ENCODE data around the gene CAMKMT.
A peak's percentile ranks its signal among the peaks of the same experiment; 100 is the strongest.

Gene CAMKMT

GRCh38 chr2:44443517-44443916 is 81.8 kb downstream of the CAMKMT start:
- DNase-seq (ENCODE audit: low read depth in 1 of 2, low spot score in 1 of 2), result no peak

- no peak for DNase-seq (ENCODE audit: low read depth in 1 of 2, low spot score in 1 of 2)
These were observed 83.1 kb downstream of the CAMKMT start for GRCh38 chr2:44444881-44445280.

DNA sequence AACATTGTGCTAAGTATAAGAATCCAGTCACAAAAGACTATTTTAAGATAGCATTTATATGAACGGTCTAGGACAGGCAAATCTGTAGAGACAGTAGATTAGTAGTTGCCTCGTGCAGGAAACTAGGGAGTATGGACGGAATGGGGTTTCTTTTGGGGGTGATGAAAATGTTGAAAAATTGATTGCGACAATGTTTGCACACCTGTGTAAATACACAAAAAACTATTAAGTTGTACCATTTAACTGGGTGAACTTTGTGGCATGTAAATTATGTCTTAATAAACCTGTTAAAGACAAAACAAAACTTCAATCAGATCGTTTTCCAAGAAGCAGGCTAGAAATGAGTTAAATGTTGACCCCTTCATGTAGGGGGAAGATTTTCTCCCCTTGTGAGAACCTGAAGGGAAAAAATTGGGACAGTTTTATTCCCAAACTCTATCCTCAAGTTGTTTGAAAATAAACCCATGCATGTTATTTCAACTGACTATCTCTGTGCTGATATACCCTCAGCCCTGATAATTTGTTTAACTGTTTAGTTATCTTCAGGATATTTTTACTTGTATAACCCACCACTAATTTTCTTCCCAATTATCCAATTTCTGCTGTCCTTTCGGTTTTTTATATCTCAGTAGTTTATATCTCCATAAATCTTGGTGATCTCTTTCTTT is 87.2 kb downstream of the CAMKMT start:
- no peak for DNase-seq (ENCODE audit: low read depth in 1 of 2, low spot score in 1 of 2)

- no peak for DNase-seq (ENCODE audit: low read depth in 1 of 2, low spot score in 1 of 2)
These were observed 88.3 kb downstream of the CAMKMT start for GRCh38 chr2:44450082-44450481.

DNA sequence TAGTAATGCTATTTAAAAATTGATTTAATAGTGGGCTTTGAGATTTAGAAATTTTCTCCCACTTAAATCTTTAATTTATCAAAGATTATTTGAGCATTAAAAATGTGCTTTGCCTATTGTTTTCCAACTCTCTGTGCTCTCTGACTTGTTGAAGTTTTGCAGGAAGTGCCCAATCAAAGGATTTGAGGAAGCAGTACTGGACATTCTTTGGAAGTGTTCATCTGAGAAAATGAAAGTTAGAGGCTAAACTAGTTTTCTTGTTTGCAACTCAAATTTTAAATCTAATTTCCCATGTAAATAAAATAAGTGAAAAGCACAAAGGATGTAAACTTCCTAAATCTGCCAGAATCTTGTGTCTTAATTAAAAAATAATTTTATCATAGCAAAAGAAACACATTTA is 89.1 kb downstream of the CAMKMT start:
- no peak for DNase-seq (ENCODE audit: low read depth in 1 of 2, low spot score in 1 of 2)

- DNase-seq (ENCODE audit: low read depth in 1 of 2, low spot score in 1 of 2), result no peak
These were observed 90.4 kb downstream of the CAMKMT start for GRCh38 chr2:44452069-44452583.

DNA sequence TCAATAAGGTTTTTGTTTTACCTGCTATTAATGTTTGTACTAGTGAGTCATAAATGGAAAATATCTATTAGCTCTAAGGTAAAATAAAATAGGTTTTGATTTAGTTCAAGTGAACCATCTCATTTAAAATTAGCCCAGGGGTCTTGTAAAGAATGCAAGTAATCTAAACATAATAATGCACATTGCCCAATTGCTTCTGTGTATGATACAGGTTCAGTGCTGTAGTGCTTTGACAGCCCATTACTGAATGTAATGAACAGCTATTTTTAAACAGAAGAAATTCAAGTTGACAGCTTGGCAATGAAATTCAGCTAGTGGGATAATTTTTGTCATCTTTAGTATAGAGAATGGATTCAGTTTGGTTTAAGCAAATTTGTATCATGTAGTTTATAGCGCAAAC is 91.5 kb downstream of the CAMKMT start:
- DNase-seq (ENCODE audit: low read depth in 1 of 2, low spot score in 1 of 2), result no peak

DNA sequence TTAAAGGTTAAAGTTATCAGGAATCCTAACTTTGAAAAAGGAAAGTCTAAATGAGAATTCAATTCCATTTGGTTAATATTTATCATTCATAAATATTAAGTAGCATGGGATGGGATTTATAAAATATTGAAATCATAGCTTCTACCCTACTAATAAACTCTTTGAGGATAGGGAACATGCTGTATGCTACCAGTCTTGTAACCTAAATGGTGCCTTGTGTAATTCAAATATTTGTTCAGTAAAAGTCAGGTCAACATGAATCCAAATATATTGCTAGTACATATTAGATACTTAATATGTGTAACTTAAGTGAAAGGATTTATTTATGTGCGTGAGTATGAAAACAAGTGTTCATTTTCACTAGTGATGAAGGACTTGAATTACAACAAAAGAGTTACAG is 94.1 kb downstream of the CAMKMT start:
- DNase-seq (ENCODE audit: low read depth in 1 of 2, low spot score in 1 of 2), result no peak

DNA sequence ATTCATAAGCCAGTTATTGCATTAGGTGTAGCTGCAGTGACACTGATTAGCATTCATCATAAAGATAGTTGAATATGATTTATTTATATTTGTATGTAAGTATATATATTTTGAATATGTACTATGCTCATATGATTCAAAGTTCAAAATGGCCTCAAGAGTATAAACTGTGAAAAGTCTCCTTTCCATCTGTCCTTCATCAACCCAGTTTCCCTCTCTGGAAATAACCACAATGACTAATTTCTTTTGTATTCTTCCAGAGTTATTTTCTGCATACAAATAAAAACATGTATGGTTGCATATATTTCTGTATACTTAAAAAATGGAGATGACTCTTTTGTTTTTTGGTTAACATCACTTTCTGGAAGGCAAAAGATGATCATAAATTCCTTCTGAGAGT is 95.2 kb downstream of the CAMKMT start:
- no peak for DNase-seq (ENCODE audit: low read depth in 1 of 2, low spot score in 1 of 2)

DNA sequence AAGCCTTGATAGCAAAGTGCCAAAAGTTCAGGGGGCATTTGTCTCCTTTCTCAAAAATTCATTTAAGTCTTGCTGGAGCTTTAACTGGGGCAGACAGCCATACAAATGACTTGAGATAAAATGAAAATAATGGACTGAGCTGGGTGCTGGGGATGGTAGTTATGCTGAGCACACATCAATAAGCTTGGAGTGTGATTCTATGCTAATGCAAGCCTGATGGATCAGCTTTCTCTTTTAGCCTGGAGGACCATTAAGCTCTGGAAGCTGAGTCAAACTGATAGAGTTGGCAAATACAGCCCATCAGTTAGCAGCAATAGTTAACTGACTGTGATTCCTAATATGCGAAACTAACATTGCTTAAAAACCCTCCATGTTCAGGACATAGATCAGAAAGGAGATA is 98.0 kb downstream of the CAMKMT start:
- DNase-seq (ENCODE audit: low read depth in 1 of 2, low spot score in 1 of 2), result no peak

- DNase-seq (ENCODE audit: low read depth in 1 of 2, low spot score in 1 of 2), result no peak
These were observed 101.4 kb downstream of the CAMKMT start for GRCh38 chr2:44462934-44463849.

DNA sequence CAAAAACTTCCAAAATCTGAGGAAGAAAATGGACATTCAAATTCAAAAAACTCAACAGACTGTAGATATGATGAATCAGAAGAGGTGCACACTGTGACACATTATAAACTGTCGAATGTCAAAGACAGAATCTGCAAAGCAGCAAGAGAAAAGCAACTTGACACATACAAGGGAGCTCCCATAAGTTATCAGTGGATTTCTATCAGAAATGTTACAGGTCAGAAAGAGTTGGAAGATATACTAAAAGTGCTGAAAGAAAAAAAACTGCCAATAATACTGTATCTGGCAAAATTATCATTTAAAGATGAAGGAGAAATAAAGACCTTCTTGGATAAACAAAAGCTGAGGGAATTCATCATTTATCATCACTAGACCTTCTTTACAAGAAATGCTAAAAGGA is 102.7 kb downstream of the CAMKMT start:
- no peak for DNase-seq (ENCODE audit: low read depth in 1 of 2, low spot score in 1 of 2)

DNA sequence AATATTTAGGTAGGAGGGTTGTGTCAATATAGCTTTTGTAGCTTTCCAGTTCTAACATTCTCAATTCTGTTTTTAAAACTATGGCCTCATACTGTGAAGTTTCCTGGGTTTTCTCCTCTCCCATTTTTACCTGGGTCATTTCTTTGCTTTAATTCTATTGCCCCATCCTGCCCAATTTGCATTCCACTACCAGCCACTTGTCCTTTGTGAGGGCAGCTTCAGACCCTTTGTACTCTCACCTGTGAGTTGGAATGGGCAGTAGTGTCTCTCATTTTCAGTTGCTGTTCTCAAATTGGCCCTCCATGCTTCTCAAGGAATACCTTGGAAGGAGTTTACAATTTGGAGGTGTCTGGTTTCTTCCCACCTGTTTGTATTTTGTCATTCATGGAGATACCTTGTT is 108.4 kb downstream of the CAMKMT start:
- DNase-seq (ENCODE audit: low read depth in 1 of 2, low spot score in 1 of 2), result no peak

GRCh38 chr2:44477657-44478414 is 116.1 kb downstream of the CAMKMT start:
- DNase-seq (ENCODE audit: low read depth in 1 of 2, low spot score in 1 of 2), result no peak

DNA sequence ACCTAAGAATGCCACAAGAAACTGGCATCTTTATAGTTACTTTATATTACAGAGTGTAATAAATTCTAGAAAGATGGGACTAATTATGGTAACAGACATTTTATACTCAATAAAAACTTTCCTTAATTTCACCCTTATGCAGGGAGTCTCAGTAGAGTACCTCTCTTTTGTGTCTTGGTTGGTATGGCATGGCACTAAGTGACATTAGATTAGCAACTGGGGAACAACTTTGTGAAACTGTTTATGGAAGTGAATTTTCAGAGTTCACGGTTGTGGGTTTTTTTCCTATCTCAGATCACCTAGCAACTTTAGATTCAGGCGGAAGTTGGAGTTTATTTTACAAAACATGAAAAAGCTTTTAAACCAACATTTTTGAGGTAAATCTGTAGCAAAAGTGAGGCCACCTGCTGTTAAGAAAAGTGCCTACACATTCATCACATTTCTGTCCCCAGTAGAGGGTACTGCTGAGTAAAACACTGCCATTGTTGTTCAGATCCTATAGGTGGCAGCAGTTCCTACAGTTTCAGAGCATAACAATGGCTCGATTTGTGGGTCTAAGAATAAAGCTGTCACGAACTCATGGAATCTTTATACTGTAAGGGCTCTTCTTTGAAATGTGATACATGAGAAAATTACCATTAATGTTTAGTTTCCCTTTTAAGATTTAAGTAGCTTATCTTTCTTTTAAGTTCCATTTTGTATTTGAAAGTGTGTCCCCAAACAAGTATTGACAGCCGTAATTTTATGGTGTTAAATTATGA is 117.6 kb downstream of the CAMKMT start:
- peak in 1 of 2 donors; percentile 2 for DNase-seq (ENCODE audit: low read depth in 1 of 2, low spot score in 1 of 2)

- no peak for DNase-seq (ENCODE audit: low read depth in 1 of 2, low spot score in 1 of 2)
These were observed 118.3 kb downstream of the CAMKMT start for GRCh38 chr2:44480068-44480467.

DNA sequence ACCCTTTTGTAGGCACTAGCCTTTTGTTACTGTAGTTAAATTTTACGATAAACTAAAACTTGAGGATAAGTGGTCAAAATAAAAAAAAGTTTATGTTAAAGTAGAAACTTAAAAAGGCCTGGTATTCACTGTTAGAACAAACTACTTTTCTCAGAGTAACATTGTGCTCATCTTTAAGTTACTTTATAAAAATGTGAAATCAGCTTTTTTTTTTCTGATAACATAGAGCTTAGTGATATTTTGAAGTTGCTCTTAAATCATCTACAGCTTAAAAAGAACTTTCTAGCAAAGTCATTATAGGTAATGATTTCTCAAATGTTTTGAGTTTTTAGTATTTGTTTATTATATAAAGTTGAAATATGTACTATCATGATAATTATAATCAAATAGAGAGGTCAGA is 125.3 kb downstream of the CAMKMT start:
- no peak for DNase-seq (ENCODE audit: low read depth in 1 of 2, low spot score in 1 of 2)

- DNase-seq (ENCODE audit: low read depth in 1 of 2, low spot score in 1 of 2), result no peak
These were observed 129.0 kb downstream of the CAMKMT start for GRCh38 chr2:44490726-44491125.

DNA sequence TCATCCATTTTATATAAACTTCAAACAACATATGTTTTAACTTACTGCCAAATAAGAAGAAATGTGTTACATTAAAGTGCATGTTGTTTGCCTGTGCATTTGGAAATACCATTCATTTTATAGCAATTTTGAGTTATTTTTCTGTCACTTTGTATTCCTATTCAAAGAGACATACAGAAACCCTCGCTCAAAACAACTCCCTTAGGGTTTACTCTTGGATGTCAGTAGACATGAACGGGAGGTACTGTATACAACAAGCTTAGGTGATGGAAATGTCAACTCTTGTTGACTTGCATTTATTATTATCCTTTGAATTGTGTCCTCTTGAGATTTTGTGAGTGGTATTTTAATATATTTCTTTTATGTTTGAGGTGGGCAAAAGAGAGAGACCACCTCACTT is 132.3 kb downstream of the CAMKMT start:
- no peak for DNase-seq (ENCODE audit: low read depth in 1 of 2, low spot score in 1 of 2)

DNA sequence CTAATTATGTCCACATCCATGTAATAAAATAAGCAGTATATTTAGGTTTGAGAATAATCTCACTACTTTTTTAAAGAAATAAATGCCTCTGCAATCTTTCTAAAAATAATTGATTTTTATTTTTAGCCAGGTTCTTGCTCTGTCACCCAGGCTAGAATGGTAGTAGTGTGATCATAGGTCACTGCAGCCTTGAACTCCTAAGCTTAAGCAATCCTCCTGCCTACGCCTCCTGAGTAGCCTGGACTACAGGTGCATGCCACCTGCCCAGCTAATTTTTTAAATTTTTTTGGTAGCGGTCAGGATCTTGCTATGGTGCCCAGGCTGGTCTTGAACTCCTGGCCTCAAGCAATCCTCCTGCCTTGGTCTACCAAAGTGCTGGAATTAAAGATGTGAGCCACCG is 133.3 kb downstream of the CAMKMT start:
- DNase-seq (ENCODE audit: low read depth in 1 of 2, low spot score in 1 of 2), result no peak

DNA sequence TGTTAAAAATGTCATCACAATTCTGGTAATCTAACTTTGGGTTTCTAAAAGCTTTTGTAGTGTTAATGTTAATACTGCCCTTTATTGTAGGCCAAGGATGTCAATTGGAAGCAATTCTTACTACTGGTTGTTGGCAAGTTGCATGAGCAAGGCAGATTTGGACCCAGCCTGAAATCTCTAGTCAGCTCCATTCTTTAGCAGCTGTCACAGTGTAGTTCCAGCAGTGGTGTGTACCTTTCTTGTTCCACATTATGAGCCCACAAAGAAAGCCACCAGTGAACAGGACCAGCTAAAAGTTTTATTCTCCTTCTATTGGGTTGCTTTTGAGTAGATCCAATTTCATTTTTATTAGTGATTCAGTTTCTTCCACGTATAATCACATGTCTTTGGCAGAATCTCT is 133.8 kb downstream of the CAMKMT start:
- DNase-seq (ENCODE audit: low read depth in 1 of 2, low spot score in 1 of 2), result no peak
